GM19035 (cell line): ENCODE results near the gene PHGDH.
"Not testable (repeated sequence)": the region's sequence is repeated elsewhere in the genome, so short reads cannot be mapped to it uniquely, and the experiment has no call there.

Experiments used
- ATAC-seq: cut with Tn5 transposase; IDR thresholded peaks from one replicate; pipeline ENCODE4 v1.9.1; 2021; ENCODE audit not compliant: unreplicated experiment

The PHGDH gene

DNA sequence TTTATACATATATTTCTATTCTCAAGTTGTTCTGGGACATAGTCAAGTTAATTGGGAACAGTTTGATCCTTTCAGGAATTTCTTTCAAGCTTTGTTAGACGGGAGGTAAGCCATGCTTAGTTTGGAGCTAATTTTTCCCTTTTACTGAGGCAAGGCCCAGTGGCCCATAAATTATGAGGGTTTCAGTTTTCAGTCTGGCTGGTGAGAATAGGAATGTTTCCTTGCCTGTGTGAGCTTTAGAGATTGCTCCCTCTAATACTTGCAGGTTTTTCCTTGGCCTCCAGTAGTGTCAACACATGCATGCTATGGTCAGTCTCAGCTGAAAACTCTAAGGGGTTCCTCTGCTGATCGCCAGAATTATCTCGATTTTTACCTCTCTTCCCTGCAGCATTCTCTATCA is 14.1 kb upstream of the PHGDH start:
- no peak for ATAC-seq

- ATAC-seq, result no peak
Observed at GRCh38 chr1:119700326-119700725, 11.4 kb upstream of the PHGDH start.

- ATAC-seq, result no peak
Observed at GRCh38 chr1:119701659-119702058, 10.1 kb upstream of the PHGDH start.

- no peak for ATAC-seq
Observed at GRCh38 chr1:119702384-119702783, 9.3 kb upstream of the PHGDH start.

DNA sequence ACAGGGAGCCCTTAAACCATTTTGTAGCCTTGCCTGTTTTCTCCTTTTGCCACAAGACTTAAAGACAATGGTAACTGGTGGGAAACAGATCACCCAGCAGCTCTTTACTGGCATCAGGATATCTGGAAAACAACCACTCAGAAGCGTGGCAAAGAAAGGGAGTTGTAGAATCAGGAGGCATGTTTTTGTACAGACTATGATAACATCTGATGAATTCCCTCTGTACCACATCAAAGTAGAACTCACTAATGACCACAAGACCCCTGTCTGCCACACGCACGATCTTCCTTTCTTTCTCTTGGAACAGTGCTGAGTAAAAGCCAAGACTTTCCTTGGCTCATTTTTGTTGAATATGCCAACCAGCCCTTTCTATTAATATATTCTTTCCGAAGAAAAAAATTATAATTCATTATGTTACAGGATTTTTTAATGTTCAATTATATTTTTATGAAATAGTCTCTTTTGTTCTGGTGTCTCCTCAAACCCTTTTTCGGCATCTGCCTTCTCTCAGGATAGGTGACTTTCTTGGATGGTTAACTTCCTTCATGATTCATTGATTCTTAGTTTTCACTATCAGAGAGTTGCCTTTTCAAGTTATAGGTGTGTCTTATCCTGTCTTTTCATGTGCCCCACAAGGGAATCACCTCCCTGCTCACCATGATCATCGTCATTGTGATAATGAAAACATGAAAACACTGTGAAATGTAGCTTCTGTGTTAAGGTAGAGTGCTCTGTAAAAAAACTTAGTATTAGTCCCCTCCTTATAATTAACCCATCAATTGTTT is 7.9 kb upstream of the PHGDH start:
- no peak for ATAC-seq

DNA sequence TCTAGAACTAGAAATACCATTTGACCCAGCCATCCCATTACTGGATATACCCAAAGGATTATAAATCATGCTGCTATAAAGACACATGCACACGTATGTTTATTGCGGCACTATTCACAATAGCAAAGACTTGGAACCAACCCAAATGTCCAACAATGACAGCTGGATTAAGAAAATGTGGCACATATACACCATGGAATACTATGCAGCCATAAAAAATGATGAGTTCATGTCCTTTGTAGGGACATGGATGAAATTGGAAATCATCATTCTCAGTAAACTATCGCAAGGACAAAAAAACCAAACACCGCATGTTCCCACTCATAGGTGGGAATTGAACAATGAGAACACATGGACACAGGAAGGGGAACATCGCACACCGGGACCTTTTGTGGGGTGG is 5.1 kb upstream of the PHGDH start:
- ATAC-seq, result not testable (repeated sequence)

- not testable (repeated sequence) for ATAC-seq
Observed at GRCh38 chr1:119711356-119711803, 354 bp upstream of the PHGDH start.

- no peak for ATAC-seq
Observed at GRCh38 chr1:119712342-119713038, 756 bp downstream of the PHGDH start.

- ATAC-seq, result no peak
Observed at GRCh38 chr1:119713039-119713748, 1.5 kb downstream of the PHGDH start.

- ATAC-seq, result no peak
Observed at GRCh38 chr1:119713749-119714456, 2.2 kb downstream of the PHGDH start.

- ATAC-seq, result no peak
Observed at GRCh38 chr1:119714583-119714982, 2.8 kb downstream of the PHGDH start.

DNA sequence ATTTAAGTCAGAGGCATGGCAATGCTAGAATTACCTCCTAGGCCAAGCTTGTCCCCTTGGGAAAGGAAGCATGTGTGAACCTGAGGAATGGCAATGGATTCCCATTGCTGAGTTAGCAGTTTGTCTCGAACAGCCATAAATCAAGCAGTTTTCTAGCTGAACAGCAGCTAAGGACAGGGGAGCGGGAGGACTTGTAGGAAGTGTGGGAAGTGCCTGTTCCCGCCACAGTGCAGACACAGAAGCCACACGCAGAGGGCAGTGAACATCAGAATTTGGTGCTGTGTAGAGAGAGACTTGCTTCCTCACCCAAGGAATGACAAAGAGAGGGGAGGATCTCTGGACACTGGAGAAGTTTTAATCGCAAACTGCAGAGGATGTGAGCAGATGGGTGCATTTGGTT is 3.8 kb downstream of the PHGDH start:
- ATAC-seq, result no peak

DNA sequence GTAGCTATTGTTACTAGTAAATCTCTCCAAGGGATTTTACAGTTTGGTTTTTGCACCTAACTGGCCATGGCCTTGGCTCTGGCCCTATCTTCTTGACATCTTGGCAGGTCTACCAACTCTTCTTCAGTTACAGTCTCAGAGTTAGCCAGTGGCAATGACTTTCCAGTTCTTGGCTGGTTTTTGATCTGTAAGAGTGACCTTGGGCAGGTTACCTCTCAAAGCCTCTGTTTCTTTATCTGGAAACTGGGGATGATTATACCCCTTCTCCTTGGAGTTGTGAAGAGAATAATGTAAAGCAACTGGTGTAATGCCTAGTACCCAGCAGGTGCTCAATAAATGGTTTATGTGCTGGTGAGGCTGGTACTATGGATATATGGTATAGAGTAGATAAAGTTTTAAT is 6.7 kb downstream of the PHGDH start:
- ATAC-seq, result no peak

DNA sequence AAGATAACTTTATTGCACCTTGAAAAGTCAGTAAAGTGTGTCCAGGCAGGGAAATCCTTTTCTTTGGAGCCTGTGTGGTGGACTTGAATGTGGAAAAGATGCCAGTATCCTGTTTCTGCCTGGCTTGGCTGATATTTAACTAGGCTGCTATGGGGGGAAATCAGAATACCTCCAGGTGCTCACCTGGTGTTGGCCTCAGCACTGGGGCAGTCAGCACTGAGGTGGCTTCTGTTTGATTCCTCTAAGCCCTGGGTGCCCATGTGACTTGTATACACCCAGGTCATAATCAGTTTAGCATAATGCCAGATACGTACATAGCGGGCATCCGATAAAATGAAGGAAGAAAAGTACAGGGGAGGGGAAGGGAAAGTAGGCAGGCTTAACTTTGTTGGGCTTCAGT is 7.2 kb downstream of the PHGDH start:
- ATAC-seq, result no peak

- ATAC-seq, result no peak
Observed at GRCh38 chr1:119720866-119721440, 9.2 kb downstream of the PHGDH start.

GRCh38 chr1:119721896-119722295 is 10.2 kb downstream of the PHGDH start:
- ATAC-seq, result no peak

DNA sequence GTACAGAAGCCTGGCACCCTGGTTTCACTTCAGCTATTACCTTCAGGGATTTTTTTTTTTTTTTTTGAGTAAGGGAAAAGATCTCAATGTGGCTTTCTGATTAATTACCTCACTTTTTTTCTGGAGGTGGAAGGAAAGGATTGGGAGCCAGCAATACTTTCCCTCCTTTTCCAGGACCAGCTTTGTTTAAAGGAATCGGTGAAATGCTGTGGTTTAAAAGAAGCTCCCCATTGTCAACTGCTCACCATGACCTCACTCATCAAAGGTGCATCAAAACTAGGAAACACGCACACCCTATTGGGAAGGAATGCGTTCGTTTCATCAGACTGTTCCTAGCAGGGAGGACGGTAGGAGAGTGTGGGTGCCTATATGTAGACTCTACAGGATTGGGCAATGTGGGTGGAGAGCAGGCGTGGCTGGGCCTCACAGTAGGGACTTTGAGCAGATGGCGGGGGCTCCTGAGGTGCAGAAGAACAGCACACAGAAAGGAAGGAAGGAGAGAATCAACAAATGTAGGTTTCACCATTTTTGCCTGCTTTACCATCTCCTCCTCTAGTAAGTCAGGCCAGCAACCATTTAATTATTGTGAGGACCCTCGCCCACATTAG is 13.0 kb downstream of the PHGDH start:
- ATAC-seq, result no peak

GRCh38 chr1:119725626-119726025 is 13.9 kb downstream of the PHGDH start:
- no peak for ATAC-seq

GRCh38 chr1:119727991-119728390 is 16.3 kb downstream of the PHGDH start:
- ATAC-seq, result no peak

- ATAC-seq, result no peak
Observed at GRCh38 chr1:119729044-119729443, 17.3 kb downstream of the PHGDH start.
